Uterus (tissue), 2 donors: ENCODE data around the gene CRYZ.

Source experiments
- CTCF ChIP-seq, 4 experiments: fragments of 200-600 bp in 2 of 4; fragments of 450-650 bp in 2 of 4; sonication (generic) in 2 of 4; IDR thresholded peaks; one replicate each; pipeline ENCODE4 v1.5.1; 2016 to 2019; ENCODE audit warnings: antibody characterized with exemption in 4 of 4, mild to moderate bottlenecking in 2 of 4, moderate library complexity in 1 of 4
- POLR2A ChIP-seq, 2 donors: fragments of 450-650 bp; IDR thresholded peaks; one replicate each; pipeline ENCODE4 v1.6.1; 2016; ENCODE audit warnings: antibody characterized with exemption in 2 of 2, mild to moderate bottlenecking in 1 of 2, moderate library complexity in 1 of 2

- TF ChIP-seq CTCF (IDR thresholded peaks at IDR 0.05) (no peak), POLR2A (IDR thresholded peaks at IDR 0.05) (no peak)
Measured at GRCh38 chr1:74683656-74684055, 49.2 kb downstream of the CRYZ start.
